Measurements from ENCODE around the gene NKD1. TPM values are rescaled to one million over a fixed set of nuclear protein-coding genes. Genes with fewer than 3 reads are reported as not detected.
"Not testable (repeated sequence)": the region's sequence is repeated elsewhere in the genome, so short reads cannot be mapped to it uniquely, and the experiment has no call there.

NKD1 gene
- total RNA-seq, 1 experiment from 2014 or later, result 0.44 TPM

GRCh38 chr16:50534958-50535357 lies 13.2 kb upstream of the NKD1 start:
- intact Hi-C loops (cut with micrococcal nuclease; ENCODE audit: unreplicated experiment), result no loop called here
- no peak overlapping the region for H3K4me3 ChIP-seq
- H3K4me2 ChIP-seq, result no peak overlapping the region
- ChIA-PET POLR2A (ENCODE audit: unreplicated experiment) (no interaction called here), CTCF (no interaction called here)
- peaks cover 4% of the 10 kb centered on the region; the same call in 1 of the 2 replicates for H3K9me3 ChIP-seq (ENCODE audit: insufficient read depth, low read depth)
- no peak for DNase-seq
- BruUV-seq (replicated peaks), result no TSS peak
- peaks cover 16% of the 10 kb centered on the region for H3F3A ChIP-seq (ENCODE audit: insufficient read depth, low read depth)
- no peak for TF ChIP-seq EZH2 (IDR thresholded peaks at IDR 0.05; ENCODE audit: low read depth)
- TF ChIP-seq, protein P1, sequence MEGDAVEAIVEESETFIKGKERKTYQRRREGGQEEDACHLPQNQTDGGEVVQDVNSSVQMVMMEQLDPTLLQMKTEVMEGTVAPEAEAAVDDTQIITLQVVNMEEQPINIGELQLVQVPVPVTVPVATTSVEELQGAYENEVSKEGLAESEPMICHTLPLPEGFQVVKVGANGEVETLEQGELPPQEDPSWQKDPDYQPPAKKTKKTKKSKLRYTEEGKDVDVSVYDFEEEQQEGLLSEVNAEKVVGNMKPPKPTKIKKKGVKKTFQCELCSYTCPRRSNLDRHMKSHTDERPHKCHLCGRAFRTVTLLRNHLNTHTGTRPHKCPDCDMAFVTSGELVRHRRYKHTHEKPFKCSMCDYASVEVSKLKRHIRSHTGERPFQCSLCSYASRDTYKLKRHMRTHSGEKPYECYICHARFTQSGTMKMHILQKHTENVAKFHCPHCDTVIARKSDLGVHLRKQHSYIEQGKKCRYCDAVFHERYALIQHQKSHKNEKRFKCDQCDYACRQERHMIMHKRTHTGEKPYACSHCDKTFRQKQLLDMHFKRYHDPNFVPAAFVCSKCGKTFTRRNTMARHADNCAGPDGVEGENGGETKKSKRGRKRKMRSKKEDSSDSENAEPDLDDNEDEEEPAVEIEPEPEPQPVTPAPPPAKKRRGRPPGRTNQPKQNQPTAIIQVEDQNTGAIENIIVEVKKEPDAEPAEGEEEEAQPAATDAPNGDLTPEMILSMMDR (conservative IDR thresholded peaks at IDR 0.05), result no peak
- H3K36me3 ChIP-seq (ENCODE audit: low read depth), result no peaks in the 10 kb centered on the region
- H3K4me1 ChIP-seq (replicated peaks; ENCODE audit: insufficient read depth), result peaks cover 41% of the 10 kb centered on the region
- H3K79me2 ChIP-seq (ENCODE audit: low read depth), result no peaks in the 10 kb centered on the region
- no peak overlapping the region for H3K27ac ChIP-seq
- H2AFZ ChIP-seq, result no peak overlapping the region
- no peaks in the 10 kb centered on the region for H3K27me3 ChIP-seq (ENCODE audit: insufficient read depth, low read depth)
- no peaks in the 10 kb centered on the region for H4K20me1 ChIP-seq (ENCODE audit: insufficient read depth)
- H3K9me2 ChIP-seq (ENCODE audit: insufficient read depth), result no peaks in the 10 kb centered on the region

GRCh38 chr16:50535506-50536257 lies 12.5 kb upstream of the NKD1 start:
- Histone ChIP-seq H3K27me3 (ENCODE audit: insufficient read depth, low read depth) (no peaks in the 10 kb centered on the region), H3K4me2 (no peak overlapping the region), H3K9me2 (ENCODE audit: insufficient read depth) (no peaks in the 10 kb centered on the region), H3K9me3 (ENCODE audit: insufficient read depth, low read depth) (no peaks in the 10 kb centered on the region), H2AFZ (no peak overlapping the region), H3K4me3 (no peak overlapping the region), H3K36me3 (ENCODE audit: low read depth) (no peaks in the 10 kb centered on the region), H3F3A (ENCODE audit: insufficient read depth, low read depth) (peaks cover 9% of the 10 kb centered on the region), H3K79me2 (ENCODE audit: low read depth) (no peaks in the 10 kb centered on the region), H4K20me1 (ENCODE audit: insufficient read depth) (no peaks in the 10 kb centered on the region), H3K4me1 (replicated peaks; ENCODE audit: insufficient read depth) (peaks cover 34% of the 10 kb centered on the region), H3K27ac (no peak overlapping the region)
- POLR2A ChIA-PET (ENCODE audit: unreplicated experiment), result no interaction called here
- no peak for DNase-seq
- BruUV-seq (replicated peaks), result no TSS peak
- no peak for TF ChIP-seq EZH2 (IDR thresholded peaks at IDR 0.05; ENCODE audit: low read depth)
- TF ChIP-seq, protein P1 (conservative IDR thresholded peaks at IDR 0.05), result no peak
- intact Hi-C loops (cut with micrococcal nuclease; ENCODE audit: unreplicated experiment), result no loop called here
- CTCF ChIA-PET, result interaction anchor here (0.6 kb wide), 1 partner anchor 7 kb away, joined by 5 read pairs; no protein-coding TSS in a partner anchor

DNA sequence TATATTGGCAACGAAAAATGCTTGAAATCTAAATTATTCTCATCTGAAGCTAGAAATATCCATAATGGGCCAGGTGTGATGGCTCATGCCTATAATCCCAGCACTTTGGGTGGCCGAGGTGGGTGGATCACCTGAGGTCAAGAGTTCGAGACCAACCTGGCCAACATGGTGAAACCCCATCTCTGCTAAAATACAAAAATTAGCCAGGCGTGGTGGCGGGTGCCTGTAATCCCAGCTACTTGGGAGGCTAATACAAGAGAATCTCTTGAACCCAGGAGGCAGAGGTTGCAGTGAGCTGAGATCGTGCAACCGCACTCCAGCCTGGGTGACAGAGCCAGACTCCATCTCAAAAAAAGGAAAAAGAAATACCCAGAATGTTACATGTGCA lies 11.9 kb upstream of the NKD1 start:
- H3K4me2 ChIP-seq; H3K4me3 ChIP-seq; H3K9me2 ChIP-seq (ENCODE audit: insufficient read depth); H3K36me3 ChIP-seq (ENCODE audit: low read depth); H3K79me2 ChIP-seq (ENCODE audit: low read depth); H3F3A ChIP-seq (ENCODE audit: insufficient read depth, low read depth); BruUV-seq (replicated peaks); POLR2A ChIA-PET (ENCODE audit: unreplicated experiment); H2AFZ ChIP-seq; H4K20me1 ChIP-seq (ENCODE audit: insufficient read depth); intact Hi-C loops (cut with micrococcal nuclease; ENCODE audit: unreplicated experiment); H3K27me3 ChIP-seq (ENCODE audit: insufficient read depth, low read depth); H3K9me3 ChIP-seq (ENCODE audit: insufficient read depth, low read depth); CTCF ChIA-PET; DNase-seq; H3K27ac ChIP-seq: not testable (repeated sequence)
- peaks cover 29% of the 10 kb centered on the region for H3K4me1 ChIP-seq (replicated peaks; ENCODE audit: insufficient read depth)
